GM18498 (cell line): ENCODE data around the gene KATNAL1.
A peak's percentile ranks its signal among the peaks of the same experiment; 100 is the strongest.

Source experiments
- ATAC-seq: cut with Tn5 transposase; IDR thresholded peaks from one replicate; pipeline ENCODE4 v1.9.1; 2021; ENCODE audit warnings: mild to moderate bottlenecking, moderate library complexity; ENCODE audit not compliant: unreplicated experiment

The KATNAL1 gene

GRCh38 chr13:30307194-30307970 is at the start of gene KATNAL1:
KATNAL1 (minus strand) TSS chr13:30307551; CDS start chr13:30283777, 23,774 bp downstream.
- ATAC-seq, result peak; percentile 70

- ATAC-seq, result no peak
Observed at GRCh38 chr13:30355839-30356238, 48.5 kb upstream of the KATNAL1 start.

GRCh38 chr13:30355384-30355699 is 48.0 kb upstream of the KATNAL1 start:
- ATAC-seq, result no peak

GRCh38 chr13:30354493-30355383 is 47.4 kb upstream of the KATNAL1 start:
- ATAC-seq, result no peak

- ATAC-seq, result no peak
Observed at GRCh38 chr13:30353471-30354215, 46.3 kb upstream of the KATNAL1 start.

GRCh38 chr13:30353060-30353459 is 45.7 kb upstream of the KATNAL1 start:
- no peak for ATAC-seq

- ATAC-seq, result no peak
Observed at GRCh38 chr13:30352121-30352520, 44.8 kb upstream of the KATNAL1 start.

- ATAC-seq, result peak; percentile 46
Observed at GRCh38 chr13:30346789-30347167, 39.4 kb upstream of the KATNAL1 start.

GRCh38 chr13:30346153-30346788 is 38.9 kb upstream of the KATNAL1 start:
- ATAC-seq, result peak; percentile 89

GRCh38 chr13:30345426-30346100 is 38.2 kb upstream of the KATNAL1 start:
- no peak for ATAC-seq

- no peak for ATAC-seq
Observed at GRCh38 chr13:30341815-30342570, 34.6 kb upstream of the KATNAL1 start.

GRCh38 chr13:30340331-30341250 is 33.2 kb upstream of the KATNAL1 start:
- ATAC-seq, result no peak

- ATAC-seq, result no peak
Observed at GRCh38 chr13:30339738-30340330, 32.5 kb upstream of the KATNAL1 start.

- ATAC-seq, result no peak
Observed at GRCh38 chr13:30338952-30339351, 31.6 kb upstream of the KATNAL1 start.

- ATAC-seq, result no peak
Observed at GRCh38 chr13:30338331-30338851, 31.0 kb upstream of the KATNAL1 start.

- no peak for ATAC-seq
Observed at GRCh38 chr13:30337061-30337610, 29.8 kb upstream of the KATNAL1 start.

- no peak for ATAC-seq
Observed at GRCh38 chr13:30334663-30335386, 27.5 kb upstream of the KATNAL1 start.
